ENCODE measurements around the gene DDN.

- no peak for TF ChIP-seq CTCF (IDR thresholded peaks at IDR 0.05; ENCODE audit: insufficient read depth, low read length)
- TF ChIP-seq SPI1 (IDR thresholded peaks at IDR 0.05; ENCODE audit: borderline replicate concordance, low read depth), result no peak
These were observed 45.5 kb upstream of the DDN start for GRCh38 chr12:49044660-49045059.
